CD4-positive, alpha-beta T cell treated with Interleukin-4 for 1 hour (primary cell): ENCODE measurements around the gene GPR141.
A peak's percentile ranks its signal among the peaks of the same experiment; 100 is the strongest.

ENCODE experiments used
- DNase-seq, 2 donors: peaks; one replicate each; pipeline ENCODE4 v3.0.0-alpha.2; 2020 to 2022

Gene GPR141

GRCh38 chr7:37786741-37787569 is 103.4 kb downstream of the GPR141 start:
- peak in 1 of 2 donors; percentile 4 for DNase-seq
